ENCODE data around the gene ABHD14A. TPM values are rescaled to one million over a fixed set of nuclear protein-coding genes. Genes with fewer than 3 reads are reported as not detected.

The ABHD14A gene
- total and polyA plus RNA-seq, 2 of the 13 experiments (the other 11 are each of a cell fraction or from before 2014, with no cell fraction given) = 29.5 to 46.9 TPM

DNA sequence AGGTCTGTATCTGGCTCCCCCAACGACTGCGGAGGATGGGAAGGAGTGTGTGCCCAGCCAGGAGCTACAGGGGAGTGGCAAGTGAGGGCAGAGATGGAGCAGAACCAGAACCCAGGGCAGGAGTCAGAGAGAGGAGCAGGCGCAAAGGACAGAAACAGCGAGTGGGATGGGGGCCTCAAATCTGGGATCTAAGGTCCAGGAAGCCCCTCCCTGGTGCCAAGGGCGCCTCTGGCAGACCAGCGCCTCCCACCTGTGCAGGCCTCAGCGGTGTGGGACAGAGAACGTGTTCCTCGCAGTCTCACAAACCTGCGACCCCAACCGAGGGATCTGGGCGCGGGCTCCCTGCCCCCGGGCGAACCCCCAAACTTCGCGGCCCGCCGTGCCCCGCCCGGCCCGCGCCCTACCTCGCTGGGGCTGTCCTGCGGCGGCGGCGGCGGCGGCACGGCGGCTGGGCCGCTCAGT is 7.9 kb upstream of the ABHD14A start:
- H3K4me1 ChIP-seq (ENCODE audit: insufficient read depth, low read length) = peaks cover 89% of the 10 kb centered on the region
- no peaks in the 10 kb centered on the region for H3K9me3 ChIP-seq (ENCODE audit: low read length)
- peak overlapping the region; percentile 80 for H3K27ac ChIP-seq (ENCODE audit: extremely low read length, insufficient read depth, low read length)
- 43% methylated on average over 3 of the region's 33 CpGs for WGBS (ENCODE audit: low lambda C conversion rate)
- H3K4me2 ChIP-seq (ENCODE audit: low read depth, low read length) = peak overlapping the region; percentile 99
- H3K9ac ChIP-seq (ENCODE audit: insufficient read depth, low read depth, low read length) = peak overlapping the region; percentile 89
- CTCF ChIA-PET (ENCODE audit: low intra/inter-chr PET ratio, low total read pairs) = no interaction called here
- ATAC-seq (peak; percentile 16), FAIRE-seq (no peak), DNase-seq (ENCODE audit: low spot score) (no peak)
- peaks cover 2 to 5% of the 10 kb centered on the region in 2 experiments; a peak in 2 of 5 replicates for H3K36me3 ChIP-seq (replicated peaks in 1 of 2; ENCODE audit: control insufficient read depth in 1 of 2, insufficient read depth in 2 of 2, low read length in 2 of 2)
- H3K27me3 ChIP-seq (ENCODE audit: control insufficient read depth in 1 of 2, insufficient read depth in 2 of 2, low read length in 2 of 2) = no peaks in the 10 kb centered on the region
- no peak overlapping the region for H2AFZ ChIP-seq (ENCODE audit: low read length)
- H4K20me1 ChIP-seq (ENCODE audit: insufficient read depth, low read length) = no peaks in the 10 kb centered on the region
- in situ Hi-C loops (cut with HindIII; ENCODE audit: extremely low pct_ligation_motif_present, low pct_unique_long_range_greater_than_20kb) = no loop called here
- intact Hi-C loops (cut with micrococcal nuclease; ENCODE audit: unreplicated experiment) = no loop called here
- BruUV-seq (replicated peaks) = no TSS peak
- H3K4me3 ChIP-seq (replicated peaks in 1 of 3; ENCODE audit: insufficient read depth in 1 of 3, low read depth in 2 of 3, low read length in 3 of 3) = peak overlapping the region; percentile 69 to 89 (median 72)
- POLR2A ChIA-PET = interaction anchor here (1.4 to 6.8 kb wide), 4 partner anchors 16 to 210 kb away, joined by 4 to 80 read pairs (median 36); partner anchors contain the start of genes ACY1, PARP3, RPL29 and RRP9
- H3K79me2 ChIP-seq (ENCODE audit: insufficient read depth, low read length) = peaks cover 3% of the 10 kb centered on the region
- TF ChIP-seq ZFX (CRISPR knock-in tag; IDR thresholded peaks at IDR 0.05; ENCODE audit: low read depth) (peak; percentile 36; the same call in 1 of the 2 replicates), POLR2G (IDR thresholded peaks at IDR 0.05; ENCODE audit: low read depth, low read length) (no peak), RNF219 (CRISPR knock-in tag; IDR thresholded peaks at IDR 0.05) (no peak), CREM (IDR thresholded peaks at IDR 0.05) (no peak), CREM (CRISPR knock-in tag; IDR thresholded peaks at IDR 0.05) (no peak), FOSL1 (CRISPR knock-in tag; IDR thresholded peaks at IDR 0.05; ENCODE audit: borderline replicate concordance) (no peak), EEA1 (CRISPR knock-in tag; IDR thresholded peaks at IDR 0.05; ENCODE audit: borderline replicate concordance) (no peak), HMGA1 (CRISPR knock-in tag; conservative IDR thresholded peaks at IDR 0.05) (no peak), ZNF703 (CRISPR knock-in tag; IDR thresholded peaks at IDR 0.05; ENCODE audit: borderline replicate concordance) (no peak), ZNF777 (CRISPR knock-in tag; IDR thresholded peaks at IDR 0.05) (no peak), PHF8 (CRISPR knock-in tag; IDR thresholded peaks at IDR 0.05) (no peak), U2AF2 (IDR thresholded peaks at IDR 0.05; ENCODE audit: low read depth, low read length) (no peak), ZBTB7B (CRISPR knock-in tag; IDR thresholded peaks at IDR 0.05) (no peak), ZNF713 (CRISPR knock-in tag; IDR thresholded peaks at IDR 0.05) (no peak), ARHGAP35 (CRISPR knock-in tag; IDR thresholded peaks at IDR 0.05; ENCODE audit: borderline replicate concordance) (no peak), RFXAP (CRISPR knock-in tag; IDR thresholded peaks at IDR 0.05; ENCODE audit: borderline replicate concordance) (no peak), PBX3 (CRISPR knock-in tag; IDR thresholded peaks at IDR 0.05; ENCODE audit: borderline replicate concordance) (no peak)
- TF ChIP-seq, protein P1, sequence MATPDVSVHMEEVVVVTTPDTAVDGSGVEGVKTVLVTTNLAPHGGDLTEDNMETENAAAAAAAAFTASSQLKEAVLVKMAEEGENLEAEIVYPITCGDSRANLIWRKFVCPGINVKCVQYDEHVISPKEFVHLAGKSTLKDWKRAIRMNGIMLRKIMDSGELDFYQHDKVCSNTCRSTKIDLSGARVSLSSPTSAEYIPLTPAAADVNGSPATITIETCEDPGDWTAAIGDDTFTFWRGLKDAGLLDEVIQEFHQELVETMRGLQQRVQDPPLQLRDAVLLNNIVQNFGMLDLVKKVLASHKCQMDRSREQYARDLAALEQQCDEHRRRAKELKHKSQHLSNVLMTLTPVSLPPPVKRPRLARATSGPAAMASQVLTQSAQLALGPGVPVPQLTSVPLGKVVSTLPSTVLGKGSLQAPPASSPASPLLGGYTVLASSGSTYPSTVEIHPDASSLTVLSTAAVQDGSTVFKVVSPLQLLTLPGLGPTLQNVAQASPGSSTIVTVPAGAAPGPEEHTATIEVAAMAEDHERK (CRISPR knock-in tag; IDR thresholded peaks at IDR 0.05; ENCODE audit: low read depth) = no peak
- TF ChIP-seq, protein P2, sequence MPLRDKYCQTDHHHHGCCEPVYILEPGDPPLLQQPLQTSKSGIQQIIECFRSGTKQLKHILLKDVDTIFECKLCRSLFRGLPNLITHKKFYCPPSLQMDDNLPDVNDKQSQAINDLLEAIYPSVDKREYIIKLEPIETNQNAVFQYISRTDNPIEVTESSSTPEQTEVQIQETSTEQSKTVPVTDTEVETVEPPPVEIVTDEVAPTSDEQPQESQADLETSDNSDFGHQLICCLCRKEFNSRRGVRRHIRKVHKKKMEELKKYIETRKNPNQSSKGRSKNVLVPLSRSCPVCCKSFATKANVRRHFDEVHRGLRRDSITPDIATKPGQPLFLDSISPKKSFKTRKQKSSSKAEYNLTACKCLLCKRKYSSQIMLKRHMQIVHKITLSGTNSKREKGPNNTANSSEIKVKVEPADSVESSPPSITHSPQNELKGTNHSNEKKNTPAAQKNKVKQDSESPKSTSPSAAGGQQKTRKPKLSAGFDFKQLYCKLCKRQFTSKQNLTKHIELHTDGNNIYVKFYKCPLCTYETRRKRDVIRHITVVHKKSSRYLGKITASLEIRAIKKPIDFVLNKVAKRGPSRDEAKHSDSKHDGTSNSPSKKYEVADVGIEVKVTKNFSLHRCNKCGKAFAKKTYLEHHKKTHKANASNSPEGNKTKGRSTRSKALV (CRISPR knock-in tag; IDR thresholded peaks at IDR 0.05) = no peak

All from HepG2 (cell line).